Osteoblast (primary cell): Measurements from ENCODE around the gene HLA-DMB. TPM values are rescaled to one million over a fixed set of nuclear protein-coding genes. Genes with fewer than 3 reads are reported as not detected.
A peak's percentile ranks its signal among the peaks of the same experiment; 100 is the strongest.

ENCODE experiments used
- DNase-seq: peaks from one replicate; pipeline ENCODE4 v3.0.0; 2011; ENCODE audit warnings: low spot score, mixed read lengths; ENCODE audit not compliant: insufficient read length; ENCODE audit errors: missing footprints
- H2AFZ ChIP-seq: 2 replicates; pipeline ENCODE4 v1.6.0; 2011; ENCODE audit warnings: mild to moderate bottlenecking, low read length
- H3K27ac ChIP-seq: 2 replicates; pipeline ENCODE4 v1.5.1; 2011; ENCODE audit warnings: mild to moderate bottlenecking, low read depth, low read length, moderate library complexity
- H3K27me3 ChIP-seq: 2 replicates; pipeline ENCODE4 v1.6.0; 2012; ENCODE audit warnings: mild to moderate bottlenecking, control low read depth, inconsistent platforms, low read length, moderate library complexity; ENCODE audit not compliant: insufficient read depth
- H3K36me3 ChIP-seq: 2 replicates; pipeline ENCODE4 v1.5.1; 2011; ENCODE audit warnings: mild to moderate bottlenecking, low read length, control low read depth, moderate library complexity; ENCODE audit not compliant: insufficient read depth
- H3K4me1 ChIP-seq: 2 replicates; pipeline ENCODE4 v1.5.1; 2011; ENCODE audit warnings: mild to moderate bottlenecking, low read length, control low read depth, moderate library complexity; ENCODE audit not compliant: insufficient read depth
- H3K4me2 ChIP-seq: 2 replicates; pipeline ENCODE4 v1.6.0; 2011; ENCODE audit warnings: mild to moderate bottlenecking, low read length; ENCODE audit not compliant: insufficient read depth
- H3K4me3 ChIP-seq: fragments of 200-600 bp; sonication (generic); 3 replicates; pipeline ENCODE4 v1.5.1; 2012; ENCODE audit warnings: mild to moderate bottlenecking, low read length, inconsistent platforms; ENCODE audit not compliant: insufficient read depth
- H3K79me2 ChIP-seq: 2 replicates; pipeline ENCODE4 v1.6.0; 2012; ENCODE audit warnings: mild to moderate bottlenecking, low read length, control low read depth, inconsistent platforms; ENCODE audit not compliant: insufficient read depth
- H3K9me3 ChIP-seq: 2 replicates; pipeline ENCODE4 v1.5.1; 2011; ENCODE audit warnings: low read depth, low read length, control low read depth
- H4K20me1 ChIP-seq: 2 replicates; pipeline ENCODE4 v1.6.0; 2012; ENCODE audit warnings: mild to moderate bottlenecking, low read length, control low read depth; ENCODE audit not compliant: insufficient read depth
- total RNA-seq: library from RNA; depleted of rRNA; stranded (reverse); fragments of >200 nt; gene quantifications from 2 replicates; pipeline ENCODE4 v1.2.3, GENCODE V29; 2012
- TF ChIP-seq, protein P1 (sequence below): IDR thresholded peaks from 2 replicates; pipeline ENCODE4 v1.5.1; 2011; ENCODE audit warnings: mild to moderate bottlenecking, low read depth, low read length, moderate library complexity; ENCODE audit errors: extremely low read depth

Gene HLA-DMB
- total RNA-seq, 1 donor = 2.2 TPM

DNA sequence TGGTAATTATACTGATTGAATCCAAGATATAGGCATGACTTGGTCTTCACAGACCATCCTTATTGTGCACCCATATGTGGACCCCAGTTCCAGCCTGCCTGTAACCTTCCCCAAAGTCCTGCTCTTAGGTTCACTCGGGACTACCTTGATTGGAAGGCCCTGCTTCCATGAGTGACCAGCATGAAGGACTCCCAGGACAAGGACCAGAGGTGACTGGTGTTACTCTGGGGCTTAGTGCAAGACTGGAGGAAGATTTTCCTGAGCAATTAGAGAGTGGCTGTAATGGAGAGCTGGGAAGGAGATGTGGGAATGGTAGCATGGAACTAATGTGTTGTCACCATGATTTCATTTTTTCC, 42.6 kb upstream of the HLA-DMB start:
- Histone ChIP-seq H3K36me3 (peaks cover 48% of the 10 kb centered on the region), H3K27ac (no peak overlapping the region)
- TF ChIP-seq, protein P1, sequence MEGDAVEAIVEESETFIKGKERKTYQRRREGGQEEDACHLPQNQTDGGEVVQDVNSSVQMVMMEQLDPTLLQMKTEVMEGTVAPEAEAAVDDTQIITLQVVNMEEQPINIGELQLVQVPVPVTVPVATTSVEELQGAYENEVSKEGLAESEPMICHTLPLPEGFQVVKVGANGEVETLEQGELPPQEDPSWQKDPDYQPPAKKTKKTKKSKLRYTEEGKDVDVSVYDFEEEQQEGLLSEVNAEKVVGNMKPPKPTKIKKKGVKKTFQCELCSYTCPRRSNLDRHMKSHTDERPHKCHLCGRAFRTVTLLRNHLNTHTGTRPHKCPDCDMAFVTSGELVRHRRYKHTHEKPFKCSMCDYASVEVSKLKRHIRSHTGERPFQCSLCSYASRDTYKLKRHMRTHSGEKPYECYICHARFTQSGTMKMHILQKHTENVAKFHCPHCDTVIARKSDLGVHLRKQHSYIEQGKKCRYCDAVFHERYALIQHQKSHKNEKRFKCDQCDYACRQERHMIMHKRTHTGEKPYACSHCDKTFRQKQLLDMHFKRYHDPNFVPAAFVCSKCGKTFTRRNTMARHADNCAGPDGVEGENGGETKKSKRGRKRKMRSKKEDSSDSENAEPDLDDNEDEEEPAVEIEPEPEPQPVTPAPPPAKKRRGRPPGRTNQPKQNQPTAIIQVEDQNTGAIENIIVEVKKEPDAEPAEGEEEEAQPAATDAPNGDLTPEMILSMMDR = no peak

DNA sequence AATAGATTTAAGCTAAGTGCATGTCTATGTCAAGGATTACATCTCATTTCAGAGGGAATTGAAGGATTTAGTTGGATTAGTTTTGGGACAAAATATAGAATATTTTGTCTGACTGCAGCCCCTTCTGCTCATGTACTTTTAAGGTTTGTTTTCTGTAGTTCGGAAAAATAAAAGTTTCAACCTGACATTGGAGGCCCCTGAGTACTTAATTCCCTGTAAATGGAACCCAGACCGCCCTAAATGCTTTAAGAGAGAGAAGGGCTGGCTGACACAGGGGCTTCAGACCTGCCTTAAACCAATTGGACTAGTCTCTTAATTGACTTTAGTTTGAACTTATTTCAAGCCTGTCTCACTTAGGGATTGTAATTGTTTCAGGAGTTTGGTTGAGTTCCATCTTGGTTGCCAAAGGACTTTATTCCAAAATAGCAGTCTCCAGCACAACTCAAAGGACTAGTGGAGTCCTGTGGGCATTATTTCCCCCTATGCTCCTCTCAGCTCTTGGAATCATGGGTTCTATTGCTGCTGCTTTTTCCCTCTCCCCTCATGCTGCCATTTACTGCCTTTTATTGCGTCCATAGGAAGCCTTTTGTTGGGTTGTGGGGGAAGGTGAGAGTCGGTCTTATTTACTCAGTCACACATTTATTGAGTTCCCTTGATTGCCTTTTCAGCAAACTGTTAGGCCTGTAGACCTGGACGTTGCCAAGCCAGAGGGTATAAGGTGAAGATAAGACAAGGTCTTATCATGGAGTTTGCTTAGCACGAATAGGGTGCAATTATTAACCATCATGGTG, 42.1 kb upstream of the HLA-DMB start:
- TF ChIP-seq, protein P1 = no peak
- Histone ChIP-seq H3K27ac (peak overlapping the region; percentile 19), H3K4me2 (no peak overlapping the region), H3K4me1 (no peaks in the 10 kb centered on the region), H3K79me2 (peaks cover 26% of the 10 kb centered on the region), H3K36me3 (peaks cover 54% of the 10 kb centered on the region), H2AFZ (no peak overlapping the region), H4K20me1 (peaks cover 43% of the 10 kb centered on the region), H3K27me3 (no peaks in the 10 kb centered on the region), H3K4me3 (no peak overlapping the region), H3K9me3 (no peaks in the 10 kb centered on the region)
- no peak for DNase-seq

More for the DNA sequence above, 42.6 kb upstream of the HLA-DMB start:
- H3K9me3 ChIP-seq = no peaks in the 10 kb centered on the region
- peaks cover 21% of the 10 kb centered on the region for H3K79me2 ChIP-seq
- no peak overlapping the region for H2AFZ ChIP-seq
- DNase-seq = no peak
- H3K4me2 ChIP-seq = no peak overlapping the region
- no peaks in the 10 kb centered on the region for H3K4me1 ChIP-seq
- no peak overlapping the region for H3K4me3 ChIP-seq
- H3K27me3 ChIP-seq = no peaks in the 10 kb centered on the region
- peaks cover 37% of the 10 kb centered on the region for H4K20me1 ChIP-seq

DNA sequence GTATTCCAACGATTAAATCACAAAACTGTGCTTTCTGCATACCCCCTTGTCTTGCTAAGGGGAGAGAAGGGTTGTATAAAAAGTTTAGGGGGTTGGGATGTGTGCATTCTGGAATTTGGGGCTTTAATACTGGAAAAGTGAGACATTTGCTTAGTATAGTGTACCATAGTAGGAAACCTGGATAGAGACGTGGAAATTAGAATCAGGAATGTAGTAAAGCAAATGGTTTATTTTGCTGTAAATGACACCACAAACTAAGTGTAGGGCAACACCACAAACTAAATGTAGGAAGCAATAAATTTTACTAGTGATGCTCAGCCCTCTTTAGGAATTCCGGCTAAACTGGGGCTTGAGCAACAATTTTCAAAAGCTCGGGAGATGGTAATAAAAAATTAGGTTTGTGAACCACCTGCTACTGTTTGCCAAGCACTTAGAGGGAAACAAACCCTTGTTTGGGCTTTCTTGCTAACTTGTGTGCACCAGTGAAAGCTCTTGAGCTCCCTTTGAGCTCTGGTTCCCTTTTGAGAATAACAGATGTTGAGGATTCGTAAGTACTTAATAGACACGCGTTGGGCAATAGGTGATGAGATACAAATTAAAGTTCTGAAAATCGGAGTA, 41.4 kb upstream of the HLA-DMB start:
- TF ChIP-seq, protein P1 = no peak
- DNase-seq = peak; percentile 38

DNA sequence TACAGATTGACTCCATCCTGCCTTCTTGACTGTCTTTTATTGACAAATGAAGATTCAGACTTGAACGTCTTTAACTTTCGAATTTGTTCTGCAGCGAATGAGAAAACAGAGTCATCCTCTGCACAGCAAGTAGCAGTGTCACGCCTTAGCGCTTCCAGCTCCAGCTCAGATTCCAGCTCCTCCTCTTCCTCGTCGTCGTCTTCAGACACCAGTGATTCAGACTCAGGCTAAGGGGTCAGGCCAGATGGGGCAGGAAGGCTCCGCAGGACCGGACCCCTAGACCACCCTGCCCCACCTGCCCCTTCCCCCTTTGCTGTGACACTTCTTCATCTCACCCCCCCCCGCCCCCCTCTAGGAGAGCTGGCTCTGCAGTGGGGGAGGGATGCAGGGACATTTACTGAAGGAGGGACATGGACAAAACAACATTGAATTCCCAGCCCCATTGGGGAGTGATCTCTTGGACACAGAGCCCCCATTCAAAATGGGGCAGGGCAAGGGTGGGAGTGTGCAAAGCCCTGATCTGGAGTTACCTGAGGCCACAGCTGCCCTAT, 39.7 kb upstream of the HLA-DMB start:
- H3K4me2 ChIP-seq = no peak overlapping the region
- peaks cover 50% of the 10 kb centered on the region for H3K79me2 ChIP-seq
- H3K4me1 ChIP-seq = peaks cover 15% of the 10 kb centered on the region
- no peaks in the 10 kb centered on the region for H3K9me3 ChIP-seq
- no peaks in the 10 kb centered on the region for H3K27me3 ChIP-seq
- H3K27ac ChIP-seq = no peak overlapping the region
- H3K36me3 ChIP-seq = peaks cover 77% of the 10 kb centered on the region
- no peak overlapping the region for H2AFZ ChIP-seq
- peaks cover 66% of the 10 kb centered on the region for H4K20me1 ChIP-seq
- peak; percentile 15 for DNase-seq
- TF ChIP-seq, protein P1 = no peak
- H3K4me3 ChIP-seq = no peak overlapping the region

More for the DNA sequence above, 41.4 kb upstream of the HLA-DMB start:
- Histone ChIP-seq H3K4me3 (no peak overlapping the region), H3K79me2 (peaks cover 33% of the 10 kb centered on the region), H4K20me1 (peaks cover 50% of the 10 kb centered on the region), H3K27me3 (no peaks in the 10 kb centered on the region), H2AFZ (no peak overlapping the region), H3K36me3 (peaks cover 61% of the 10 kb centered on the region), H3K4me1 (no peaks in the 10 kb centered on the region), H3K27ac (no peak overlapping the region), H3K9me3 (no peaks in the 10 kb centered on the region), H3K4me2 (no peak overlapping the region)
